Muscle layer of colon (tissue), 2 donors: Measurements from ENCODE around the gene HPSE.
"Not testable (repeated sequence)": the region's sequence is repeated elsewhere in the genome, so short reads cannot be mapped to it uniquely, and the experiment has no call there.

Experiments
- H3K27ac ChIP-seq: one replicate; pipeline ENCODE4 v1.7.0; 2013; ENCODE audit warnings: low read depth, mild to moderate bottlenecking, low read length, moderate library complexity
- H3K27me3 ChIP-seq, 2 donors: one replicate each; pipeline ENCODE4 v1.7.0; 2013; ENCODE audit warnings: low read length in 2 of 2, mild to moderate bottlenecking in 2 of 2; ENCODE audit not compliant: insufficient read depth in 2 of 2, control insufficient read depth in 1 of 2
- H3K36me3 ChIP-seq: one replicate; pipeline ENCODE4 v1.7.0; 2013; ENCODE audit warnings: mild to moderate bottlenecking, low read length; ENCODE audit not compliant: insufficient read depth
- H3K4me1 ChIP-seq: one replicate; pipeline ENCODE4 v1.7.0; 2013; ENCODE audit warnings: mild to moderate bottlenecking, low read length; ENCODE audit not compliant: insufficient read depth
- H3K4me3 ChIP-seq, 2 donors: one replicate each; pipeline ENCODE4 v1.7.0; 2013; ENCODE audit warnings: low read length in 2 of 2, low read depth in 1 of 2, mild to moderate bottlenecking in 1 of 2, moderate library complexity in 1 of 2
- H3K9ac ChIP-seq: one replicate; pipeline ENCODE4 v1.7.0; 2013; ENCODE audit warnings: low read length
- H3K9me3 ChIP-seq: one replicate; pipeline ENCODE4 v1.7.0; 2013; ENCODE audit warnings: mild to moderate bottlenecking, low read length
- donor health status: abdominal sarcoma.
- donor health status: Adenocarcinoma of cecum.

HPSE gene

DNA sequence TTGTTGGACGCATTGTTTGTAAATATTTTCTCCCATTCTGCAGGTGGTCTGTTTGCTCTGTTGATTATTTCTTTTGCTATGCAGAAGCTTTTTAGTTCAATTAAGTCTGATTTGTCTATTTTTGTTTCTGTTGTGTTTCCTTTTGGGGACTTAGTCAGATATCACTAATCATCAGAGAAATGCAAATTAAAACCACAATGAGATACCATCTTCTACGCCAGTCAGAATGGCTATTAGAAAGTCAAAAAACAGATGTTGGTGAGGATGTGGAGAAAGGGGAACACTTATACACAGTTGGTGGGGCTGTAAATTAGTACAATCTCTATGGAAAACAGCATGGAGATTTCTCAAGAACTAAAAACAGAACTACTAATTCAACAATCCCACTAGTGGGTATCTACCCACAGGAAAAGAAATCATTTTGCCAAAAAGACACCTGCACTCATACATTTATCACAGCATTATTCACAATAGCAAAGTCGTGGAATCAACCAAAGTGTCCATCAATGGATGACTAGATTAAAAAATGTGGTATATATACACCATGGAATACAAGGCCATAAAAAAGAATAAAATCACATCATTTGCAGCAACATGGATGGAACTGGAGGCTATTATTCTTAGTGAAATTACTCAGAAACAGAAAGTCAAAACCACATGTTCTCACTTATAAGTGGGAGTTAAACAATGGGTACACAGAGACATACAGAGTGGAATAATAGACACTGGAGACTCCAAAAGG lies 58.2 kb downstream of the HPSE start:
- Histone ChIP-seq H3K4me1 (peaks cover under 1% of the 10 kb centered on the region), H3K27me3 (no peaks in the 10 kb centered on the region)

DNA sequence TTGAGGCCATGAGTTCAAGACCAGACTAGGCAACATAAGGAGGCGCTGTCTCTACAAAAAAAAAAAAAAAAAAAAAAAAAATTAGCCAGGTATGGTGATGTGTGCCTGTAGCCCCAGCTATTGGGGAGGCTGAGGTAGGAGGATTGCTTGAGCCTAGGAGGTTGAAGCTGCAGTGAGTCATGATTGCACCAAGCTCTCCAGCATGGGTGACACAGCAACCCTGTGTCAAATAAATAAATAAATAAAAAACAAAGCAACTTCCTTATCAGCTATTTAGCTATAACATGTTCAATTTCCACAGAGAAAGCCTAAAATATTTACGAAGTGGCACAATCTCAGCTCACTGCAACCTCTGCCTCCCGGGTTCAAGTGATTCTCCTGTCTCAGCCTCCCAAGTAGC lies 60.7 kb downstream of the HPSE start:
- not testable (repeated sequence) for H3K27me3 ChIP-seq, H3K36me3 ChIP-seq, H3K4me1 ChIP-seq, H3K9me3 ChIP-seq, H3K27ac ChIP-seq, H3K4me3 ChIP-seq, H3K9ac ChIP-seq

More for the DNA sequence above, 58.2 kb downstream of the HPSE start:
- Histone ChIP-seq H3K27ac (no peak overlapping the region), H3K36me3 (no peaks in the 10 kb centered on the region), H3K9ac (no peak overlapping the region), H3K4me3 (no peak overlapping the region), H3K9me3 (no peaks in the 10 kb centered on the region)

GRCh38 chr4:83272900-83273299 lies 61.7 kb downstream of the HPSE start:
- no peak overlapping the region for H3K9ac ChIP-seq
- H3K27me3 ChIP-seq, result no peaks in the 10 kb centered on the region
- no peaks in the 10 kb centered on the region for H3K36me3 ChIP-seq
- H3K4me3 ChIP-seq, result no peak overlapping the region
- no peaks in the 10 kb centered on the region for H3K4me1 ChIP-seq
- H3K9me3 ChIP-seq, result no peaks in the 10 kb centered on the region
- no peak overlapping the region for H3K27ac ChIP-seq

- no peaks in the 10 kb centered on the region for H3K36me3 ChIP-seq
- no peak overlapping the region for H3K27ac ChIP-seq
- no peaks in the 10 kb centered on the region for H3K27me3 ChIP-seq
- no peaks in the 10 kb centered on the region for H3K4me1 ChIP-seq
- no peaks in the 10 kb centered on the region for H3K9me3 ChIP-seq
- no peak overlapping the region for H3K4me3 ChIP-seq
- H3K9ac ChIP-seq, result no peak overlapping the region
Measured at GRCh38 chr4:83269256-83269655, 65.4 kb downstream of the HPSE start.

- no peak overlapping the region for H3K27ac ChIP-seq
- H3K4me3 ChIP-seq, result no peak overlapping the region
- no peaks in the 10 kb centered on the region for H3K27me3 ChIP-seq
- no peaks in the 10 kb centered on the region for H3K9me3 ChIP-seq
- H3K4me1 ChIP-seq, result no peaks in the 10 kb centered on the region
- H3K36me3 ChIP-seq, result no peaks in the 10 kb centered on the region
- no peak overlapping the region for H3K9ac ChIP-seq
Measured at GRCh38 chr4:83268491-83268890, 66.2 kb downstream of the HPSE start.

DNA sequence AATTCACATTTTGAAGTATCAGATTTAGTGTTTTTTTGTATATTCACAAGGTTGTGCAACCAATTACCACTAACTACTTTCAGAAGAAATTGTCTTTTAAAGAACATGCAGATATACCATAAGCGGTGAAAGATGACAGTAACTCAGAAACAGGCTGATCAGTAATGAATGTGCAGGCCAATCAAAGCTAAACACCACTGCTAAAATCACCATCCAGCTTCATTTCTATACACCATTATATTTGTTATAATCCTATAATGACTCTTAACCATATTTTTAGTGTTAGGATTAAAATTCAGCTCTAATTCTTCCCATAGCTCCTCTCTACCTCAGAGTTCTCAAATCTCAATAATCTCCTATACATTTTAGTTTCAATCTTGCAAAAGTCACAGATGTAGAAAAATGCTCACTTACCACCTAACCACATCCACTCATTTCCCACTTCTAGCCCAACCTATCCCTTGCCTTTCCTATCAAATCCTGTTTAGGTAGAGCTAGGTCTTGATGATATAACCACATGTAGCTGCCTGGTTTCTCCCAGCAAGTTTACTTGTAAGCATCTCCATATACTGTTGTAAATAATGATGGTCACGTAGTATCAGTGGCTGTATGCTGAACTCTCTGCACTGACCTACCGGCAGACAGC lies 66.7 kb downstream of the HPSE start:
- H3K9me3 ChIP-seq, result no peaks in the 10 kb centered on the region
- H3K36me3 ChIP-seq, result no peaks in the 10 kb centered on the region

GRCh38 chr4:83267121-83267829 lies 67.4 kb downstream of the HPSE start:
- Histone ChIP-seq H3K4me1 (no peaks in the 10 kb centered on the region), H3K36me3 (no peaks in the 10 kb centered on the region), H3K9me3 (no peaks in the 10 kb centered on the region), H3K4me3 (no peak overlapping the region), H3K27me3 (no peaks in the 10 kb centered on the region), H3K27ac (no peak overlapping the region), H3K9ac (no peak overlapping the region)

More for the DNA sequence above, 66.7 kb downstream of the HPSE start:
- H3K4me1 ChIP-seq, result no peaks in the 10 kb centered on the region
- no peak overlapping the region for H3K27ac ChIP-seq
- H3K27me3 ChIP-seq, result no peaks in the 10 kb centered on the region
- no peak overlapping the region for H3K9ac ChIP-seq
- no peak overlapping the region for H3K4me3 ChIP-seq

- Histone ChIP-seq H3K4me1 (no peaks in the 10 kb centered on the region), H3K36me3 (no peaks in the 10 kb centered on the region), H3K27ac (no peak overlapping the region), H3K4me3 (no peak overlapping the region), H3K9ac (no peak overlapping the region), H3K9me3 (no peaks in the 10 kb centered on the region), H3K27me3 (no peaks in the 10 kb centered on the region)
Measured at GRCh38 chr4:83266689-83267088, 68.0 kb downstream of the HPSE start.

GRCh38 chr4:83263106-83263505 lies 71.5 kb downstream of the HPSE start:
- Histone ChIP-seq H3K9me3 (no peaks in the 10 kb centered on the region), H3K27ac (no peak overlapping the region), H3K4me1 (peaks cover 4% of the 10 kb centered on the region), H3K36me3 (no peaks in the 10 kb centered on the region), H3K9ac (no peak overlapping the region), H3K4me3 (no peak overlapping the region), H3K27me3 (no peaks in the 10 kb centered on the region)

GRCh38 chr4:83262682-83263081 lies 72.0 kb downstream of the HPSE start:
- Histone ChIP-seq H3K27ac (no peak overlapping the region), H3K27me3 (no peaks in the 10 kb centered on the region), H3K4me1 (peaks cover 4% of the 10 kb centered on the region), H3K9me3 (no peaks in the 10 kb centered on the region), H3K4me3 (no peak overlapping the region), H3K9ac (no peak overlapping the region), H3K36me3 (no peaks in the 10 kb centered on the region)

- no peak overlapping the region for H3K4me3 ChIP-seq
- no peaks in the 10 kb centered on the region for H3K9me3 ChIP-seq
- H3K27ac ChIP-seq, result no peak overlapping the region
- no peak overlapping the region for H3K9ac ChIP-seq
- no peaks in the 10 kb centered on the region for H3K36me3 ChIP-seq
- H3K4me1 ChIP-seq, result peaks cover 8% of the 10 kb centered on the region
- no peaks in the 10 kb centered on the region for H3K27me3 ChIP-seq
Measured at GRCh38 chr4:83261307-83261706, 73.3 kb downstream of the HPSE start.
